ENCODE data around the gene RREB1. TPM values are rescaled to one million over a fixed set of nuclear protein-coding genes. Genes with fewer than 3 reads are reported as not detected.

RREB1 gene
- total RNA-seq, 1 donor from 2014 or later: 28.3 TPM

- DNase-seq (ENCODE audit: low read depth, low spot score): no peak
- Mint-ChIP-seq H3K36me3 (ENCODE audit: low read depth) (no peaks in the 10 kb centered on the region), H3K4me3 (no peak overlapping the region), H3K9me3 (no peaks in the 10 kb centered on the region), H3K27ac (ENCODE audit: unreplicated experiment) (no peak overlapping the region), H3K27me3 (ENCODE audit: low read depth) (no peaks in the 10 kb centered on the region), H3K4me1 (peaks cover 3% of the 10 kb centered on the region)
- TF ChIP-seq CTCF (conservative IDR thresholded peaks at IDR 0.05): no peak
Observed at GRCh38 chr6:7100072-7100752, 7.5 kb upstream of the RREB1 start.

GRCh38 chr6:7100753-7101081 is 7.0 kb upstream of the RREB1 start:
- no peaks in the 10 kb centered on the region for H3K36me3 Mint-ChIP-seq (ENCODE audit: low read depth)
- H3K4me3 Mint-ChIP-seq: no peak overlapping the region
- peaks cover 3% of the 10 kb centered on the region for H3K4me1 Mint-ChIP-seq
- no peak for TF ChIP-seq CTCF (conservative IDR thresholded peaks at IDR 0.05)
- no peak overlapping the region for H3K27ac Mint-ChIP-seq (ENCODE audit: unreplicated experiment)
- DNase-seq (ENCODE audit: low read depth, low spot score): no peak
- H3K27me3 Mint-ChIP-seq (ENCODE audit: low read depth): no peaks in the 10 kb centered on the region
- H3K9me3 Mint-ChIP-seq: no peaks in the 10 kb centered on the region

- peak overlapping the region; percentile 60 for H3K27ac Mint-ChIP-seq (ENCODE audit: unreplicated experiment)
- H3K27me3 Mint-ChIP-seq (ENCODE audit: low read depth): no peaks in the 10 kb centered on the region
- peaks cover 8% of the 10 kb centered on the region for H3K4me1 Mint-ChIP-seq
- no peak overlapping the region for H3K4me3 Mint-ChIP-seq
- no peaks in the 10 kb centered on the region for H3K36me3 Mint-ChIP-seq (ENCODE audit: low read depth)
- no peak for TF ChIP-seq CTCF (conservative IDR thresholded peaks at IDR 0.05)
- H3K9me3 Mint-ChIP-seq: no peaks in the 10 kb centered on the region
- DNase-seq (ENCODE audit: low read depth, low spot score): no peak
Observed at GRCh38 chr6:7101290-7101689, 6.5 kb upstream of the RREB1 start.

- TF ChIP-seq CTCF (conservative IDR thresholded peaks at IDR 0.05): no peak
- peaks cover 18% of the 10 kb centered on the region for H3K4me1 Mint-ChIP-seq
- no peaks in the 10 kb centered on the region for H3K36me3 Mint-ChIP-seq (ENCODE audit: low read depth)
- no peaks in the 10 kb centered on the region for H3K9me3 Mint-ChIP-seq
- peaks cover 8% of the 10 kb centered on the region for H3K27me3 Mint-ChIP-seq (ENCODE audit: low read depth)
- no peak overlapping the region for H3K27ac Mint-ChIP-seq (ENCODE audit: unreplicated experiment)
- no peak for DNase-seq (ENCODE audit: low read depth, low spot score)
- peak overlapping the region; percentile 62 for H3K4me3 Mint-ChIP-seq
Observed at GRCh38 chr6:7104752-7105151, 3.0 kb upstream of the RREB1 start.

- peaks cover 25% of the 10 kb centered on the region for H3K4me1 Mint-ChIP-seq
- peak overlapping the region; percentile 86 for H3K4me3 Mint-ChIP-seq
- peaks cover 20% of the 10 kb centered on the region for H3K27me3 Mint-ChIP-seq (ENCODE audit: low read depth)
- no peaks in the 10 kb centered on the region for H3K36me3 Mint-ChIP-seq (ENCODE audit: low read depth)
- no peak for DNase-seq (ENCODE audit: low read depth, low spot score)
- H3K27ac Mint-ChIP-seq (ENCODE audit: unreplicated experiment): no peak overlapping the region
- no peaks in the 10 kb centered on the region for H3K9me3 Mint-ChIP-seq
- no peak for TF ChIP-seq CTCF (conservative IDR thresholded peaks at IDR 0.05)
Observed at GRCh38 chr6:7106215-7106751, 1.5 kb upstream of the RREB1 start.

Measured in neural crest cell (in vitro differentiated cells).